H1 (cell line): Measurements from ENCODE around the gene ANKRD66.
A peak's percentile ranks its signal among the peaks of the same experiment; 100 is the strongest.

Experiments used
- BCL11A ChIP-seq, 2 experiments: IDR thresholded peaks; one replicate each; pipeline ENCODE4 v1.6.1; 2011; ENCODE audit warnings: low read depth in 2 of 2, low read length in 2 of 2, mild to moderate bottlenecking in 2 of 2
- CEBPB ChIP-seq: IDR thresholded peaks from 2 replicates; pipeline ENCODE4 v1.6.1; 2012; ENCODE audit warnings: low read depth, low read length
- CHD1 ChIP-seq: IDR thresholded peaks from 2 replicates; pipeline ENCODE4 v1.6.1; 2012; ENCODE audit warnings: low read depth, low read length, improper control_type of control experiment
- CREB1 ChIP-seq: IDR thresholded peaks from 2 replicates; pipeline ENCODE4 v1.6.1; 2012; ENCODE audit warnings: inconsistent platforms
- EP300 ChIP-seq, 2 experiments: IDR thresholded peaks; 1 replicate in 1 of 2; 2 replicates in 1 of 2; pipeline ENCODE4 v1.6.1; 2011 to 2012; ENCODE audit warnings: low read depth in 2 of 2, low read length in 2 of 2, mild to moderate bottlenecking in 2 of 2, borderline replicate concordance in 1 of 2, inconsistent platforms in 1 of 2, moderate library complexity in 1 of 2
- EZH2 ChIP-seq: fragments of 200-600 bp; sonication (generic); IDR thresholded peaks from 2 replicates; pipeline ENCODE4 v1.7.1; 2012; ENCODE audit warnings: low read depth, mild to moderate bottlenecking, moderate library complexity, low read length, inconsistent platforms; ENCODE audit not compliant: severe bottlenecking
- GABPA ChIP-seq: IDR thresholded peaks from 2 replicates; pipeline ENCODE4 v1.6.1; 2011; ENCODE audit warnings: mild to moderate bottlenecking, low read length, moderate library complexity, borderline replicate concordance; ENCODE audit not compliant: insufficient read depth
- JUN ChIP-seq: IDR thresholded peaks from 2 replicates; pipeline ENCODE4 v1.6.1; 2011; ENCODE audit warnings: low read depth, mild to moderate bottlenecking, improper control_type of control experiment, low read length
- KDM5A ChIP-seq: fragments of 200-600 bp; IDR thresholded peaks from 2 replicates; pipeline ENCODE4 v1.7.1; 2012; ENCODE audit warnings: mild to moderate bottlenecking, low read length, inconsistent platforms, mixed read lengths
- TF ChIP-seq, protein P1 (sequence below), 3 experiments: IDR thresholded peaks; 1 replicate in 2 of 3; 2 replicates in 1 of 3; pipeline versions ENCODE4 v1.5.1 to v1.6.1; 2011; ENCODE audit warnings: low read length in 3 of 3, mild to moderate bottlenecking in 3 of 3, inconsistent platforms in 2 of 3, low read depth in 1 of 3, moderate library complexity in 1 of 3; ENCODE audit not compliant: insufficient read depth in 1 of 3; ENCODE audit errors: control extremely low read depth in 1 of 3

GRCh38 chr6:46781478-46782378 is 35.0 kb downstream of the ANKRD66 start:
- TF ChIP-seq, protein P1, sequence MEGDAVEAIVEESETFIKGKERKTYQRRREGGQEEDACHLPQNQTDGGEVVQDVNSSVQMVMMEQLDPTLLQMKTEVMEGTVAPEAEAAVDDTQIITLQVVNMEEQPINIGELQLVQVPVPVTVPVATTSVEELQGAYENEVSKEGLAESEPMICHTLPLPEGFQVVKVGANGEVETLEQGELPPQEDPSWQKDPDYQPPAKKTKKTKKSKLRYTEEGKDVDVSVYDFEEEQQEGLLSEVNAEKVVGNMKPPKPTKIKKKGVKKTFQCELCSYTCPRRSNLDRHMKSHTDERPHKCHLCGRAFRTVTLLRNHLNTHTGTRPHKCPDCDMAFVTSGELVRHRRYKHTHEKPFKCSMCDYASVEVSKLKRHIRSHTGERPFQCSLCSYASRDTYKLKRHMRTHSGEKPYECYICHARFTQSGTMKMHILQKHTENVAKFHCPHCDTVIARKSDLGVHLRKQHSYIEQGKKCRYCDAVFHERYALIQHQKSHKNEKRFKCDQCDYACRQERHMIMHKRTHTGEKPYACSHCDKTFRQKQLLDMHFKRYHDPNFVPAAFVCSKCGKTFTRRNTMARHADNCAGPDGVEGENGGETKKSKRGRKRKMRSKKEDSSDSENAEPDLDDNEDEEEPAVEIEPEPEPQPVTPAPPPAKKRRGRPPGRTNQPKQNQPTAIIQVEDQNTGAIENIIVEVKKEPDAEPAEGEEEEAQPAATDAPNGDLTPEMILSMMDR (IDR thresholded peaks at IDR 0.05; ENCODE audit: control extremely low read depth in 1 of 3, insufficient read depth in 1 of 3, low read depth in 1 of 3, low read length in 3 of 3) = peak in 2 of 3 experiments; percentile 59 to 71; a peak in 3 of 4 replicates
- TF ChIP-seq BCL11A (IDR thresholded peaks at IDR 0.05; ENCODE audit: low read depth in 2 of 2, low read length in 2 of 2) = no peak
- no peak for TF ChIP-seq KDM5A
- no peak for TF ChIP-seq JUN
- no peak for TF ChIP-seq CEBPB
- no peak for TF ChIP-seq GABPA
- TF ChIP-seq CHD1 = no peak
- no peak for TF ChIP-seq EP300 (IDR thresholded peaks at IDR 0.05; ENCODE audit: borderline replicate concordance in 1 of 2, low read depth in 2 of 2, low read length in 2 of 2)
- TF ChIP-seq EZH2 = no peak
- TF ChIP-seq CREB1 = no peak
